Amniotic stem cell (primary cell): ENCODE results near the gene ATXN1.

ENCODE experiments used
- DNase-seq: peaks from one replicate; lab custom pipeline; 2025; lab: John Stamatoyannopoulos, UW

The ATXN1 gene

GRCh38 chr6:16698162-16698533, 63.1 kb downstream of the ATXN1 start:
- no peak for DNase-seq

- DNase-seq, result no peak
Measured at GRCh38 chr6:16697437-16698161, 63.7 kb downstream of the ATXN1 start.

GRCh38 chr6:16696496-16696895, 64.8 kb downstream of the ATXN1 start:
- DNase-seq, result no peak

- no peak for DNase-seq
Measured at GRCh38 chr6:16694781-16695578, 66.3 kb downstream of the ATXN1 start.

- no peak for DNase-seq
Measured at GRCh38 chr6:16691324-16691723, 69.9 kb downstream of the ATXN1 start.

GRCh38 chr6:16690608-16691142, 70.6 kb downstream of the ATXN1 start:
- no peak for DNase-seq

- DNase-seq, result no peak
Measured at GRCh38 chr6:16689788-16690607, 71.3 kb downstream of the ATXN1 start.

- peak; percentile 70 for DNase-seq
Measured at GRCh38 chr6:16688984-16689636, 72.2 kb downstream of the ATXN1 start.

- no peak for DNase-seq
Measured at GRCh38 chr6:16688436-16688835, 72.8 kb downstream of the ATXN1 start.

GRCh38 chr6:16687045-16687444, 74.2 kb downstream of the ATXN1 start:
- no peak for DNase-seq

GRCh38 chr6:16684896-16685554, 76.2 kb downstream of the ATXN1 start:
- DNase-seq, result peak; percentile 29

GRCh38 chr6:16684195-16684689, 77.0 kb downstream of the ATXN1 start:
- DNase-seq, result no peak

- DNase-seq, result peak; percentile 21
Measured at GRCh38 chr6:16683641-16684194, 77.5 kb downstream of the ATXN1 start.

- DNase-seq, result peak; percentile 73
Measured at GRCh38 chr6:16681260-16681873, 79.9 kb downstream of the ATXN1 start.

- no peak for DNase-seq
Measured at GRCh38 chr6:16679050-16679449, 82.2 kb downstream of the ATXN1 start.

GRCh38 chr6:16677458-16677857, 83.8 kb downstream of the ATXN1 start:
- no peak for DNase-seq

GRCh38 chr6:16676978-16677377, 84.3 kb downstream of the ATXN1 start:
- DNase-seq, result no peak

GRCh38 chr6:16676376-16676775, 84.9 kb downstream of the ATXN1 start:
- no peak for DNase-seq

GRCh38 chr6:16674801-16675392, 86.4 kb downstream of the ATXN1 start:
- DNase-seq, result no peak
